Panc1 (cell line): Measurements from ENCODE around the gene AK4. TPM values are rescaled to one million over a fixed set of nuclear protein-coding genes. Genes with fewer than 3 reads are reported as not detected.

Experiments used
- ATAC-seq: fragments of 200-7000 bp; cut with Tn5 transposase; 2 replicates; pipeline ENCODE4 v1.9.1; 2020; ENCODE audit warnings: mild to moderate bottlenecking, moderate library complexity
- BruUV-seq: library from RNA; stranded (reverse); fragments of 400-500 nt; replicated peaks from 2 replicates; lab custom pipeline; 2021; lab: Mats Ljungman, UMichigan
- CTCF ChIA-PET: fragments of 300-600 bp; sonication (Branson Sonifier 250); formaldehyde crosslinking; loops from one replicate; lab custom pipeline; 2022; ENCODE audit warnings: antibody characterized with exemption; lab: Charles Lee
- POLR2A ChIA-PET: fragments of 300-600 bp; sonication (Branson Sonifier 250); formaldehyde crosslinking; loops from one replicate; lab custom pipeline; 2022; ENCODE audit warnings: antibody characterized with exemption; lab: Charles Lee
- DNase-seq: peaks from one replicate; pipeline ENCODE4 v3.0.0-alpha.2; 2010; ENCODE audit warnings: low read depth, low spot score
- H3K27ac ChIP-seq: 2 replicates; pipeline ENCODE4 v1.5.1; 2011; ENCODE audit warnings: mild to moderate bottlenecking, low read length, inconsistent platforms
- H3K27me3 ChIP-seq: fragments of 200-500 bp; sonication (Bioruptor generic); 2 replicates; pipeline ENCODE4 v1.6.0; 2014; ENCODE audit warnings: low read length, inconsistent platforms; ENCODE audit not compliant: control insufficient read depth, insufficient read depth
- H3K36me3 ChIP-seq: fragments of 200-500 bp; sonication (Bioruptor generic); 2 replicates; pipeline ENCODE4 v1.5.1; 2014; ENCODE audit warnings: inconsistent platforms, mild to moderate bottlenecking, low read length, moderate library complexity; ENCODE audit not compliant: control insufficient read depth, insufficient read depth
- H3K4me1 ChIP-seq: 2 replicates; pipeline ENCODE4 v1.5.1; 2011; ENCODE audit warnings: inconsistent platforms, mild to moderate bottlenecking, low read length, moderate library complexity; ENCODE audit not compliant: control insufficient read depth, insufficient read depth
- H3K4me3 ChIP-seq, 2 experiments: 2 replicates each; pipeline ENCODE4 v1.5.1; 2011 to 2012; ENCODE audit warnings: low read depth in 2 of 2, low read length in 2 of 2, mild to moderate bottlenecking in 2 of 2, inconsistent platforms in 1 of 2, moderate library complexity in 1 of 2
- H3K9me3 ChIP-seq: fragments of 200-500 bp; sonication (Bioruptor generic); 2 replicates; pipeline ENCODE4 v1.5.1; 2014; ENCODE audit warnings: low read depth, mild to moderate bottlenecking, inconsistent platforms, low read length, moderate library complexity; ENCODE audit not compliant: control insufficient read depth, insufficient read depth
- POLR2AphosphoS5 ChIP-seq: IDR thresholded peaks from 2 replicates; pipeline ENCODE4 v1.6.1; 2012; ENCODE audit warnings: mild to moderate bottlenecking, low read depth, low read length, moderate library complexity
- SIN3A ChIP-seq: IDR thresholded peaks from 2 replicates; pipeline ENCODE4 v1.6.1; 2012; ENCODE audit warnings: low read depth, mild to moderate bottlenecking, low read length, moderate library complexity, borderline replicate concordance; ENCODE audit not compliant: insufficient read depth
- TCF7L2 ChIP-seq: IDR thresholded peaks from 2 replicates; pipeline ENCODE4 v1.6.1; 2011; ENCODE audit warnings: mild to moderate bottlenecking, low read depth, low read length, inconsistent platforms
- in situ Hi-C: cut with HindIII; loops from 2 replicates; pipeline ENCODE4 v1.10.0; 2016; ENCODE audit warnings: low sequenced_read_pairs, low pct_unique_long_range_greater_than_20kb
- intact Hi-C: fragments of 100-400 bp; cut with micrococcal nuclease; formaldehyde crosslinking; loops from one replicate; pipeline ENCODE4 v1.10.0; 2022; ENCODE audit not compliant: unreplicated experiment
- total RNA-seq: library from RNA; stranded (reverse); gene quantifications from one replicate; pipeline ENCODE4 v1.2.1, GENCODE V29; 2021; ENCODE audit not compliant: unreplicated experiment
- TF ChIP-seq, protein P1 (sequence below), 2 experiments: IDR thresholded peaks; 2 replicates each; pipeline ENCODE4 v1.6.1; 2011 to 2012; ENCODE audit warnings: low read depth in 2 of 2, control low read depth in 1 of 2, low read length in 1 of 2, mild to moderate bottlenecking in 1 of 2, moderate library complexity in 1 of 2; ENCODE audit not compliant: insufficient read depth in 1 of 2
- TF ChIP-seq, protein P2 (sequence below): fragments of 450-650 bp; IDR thresholded peaks from 2 replicates; pipeline ENCODE4 v1.5.1; 2017; ENCODE audit warnings: mild to moderate bottlenecking

AK4 gene
- total RNA-seq, 1 experiment from 2014 or later, result 26.8 TPM

DNA sequence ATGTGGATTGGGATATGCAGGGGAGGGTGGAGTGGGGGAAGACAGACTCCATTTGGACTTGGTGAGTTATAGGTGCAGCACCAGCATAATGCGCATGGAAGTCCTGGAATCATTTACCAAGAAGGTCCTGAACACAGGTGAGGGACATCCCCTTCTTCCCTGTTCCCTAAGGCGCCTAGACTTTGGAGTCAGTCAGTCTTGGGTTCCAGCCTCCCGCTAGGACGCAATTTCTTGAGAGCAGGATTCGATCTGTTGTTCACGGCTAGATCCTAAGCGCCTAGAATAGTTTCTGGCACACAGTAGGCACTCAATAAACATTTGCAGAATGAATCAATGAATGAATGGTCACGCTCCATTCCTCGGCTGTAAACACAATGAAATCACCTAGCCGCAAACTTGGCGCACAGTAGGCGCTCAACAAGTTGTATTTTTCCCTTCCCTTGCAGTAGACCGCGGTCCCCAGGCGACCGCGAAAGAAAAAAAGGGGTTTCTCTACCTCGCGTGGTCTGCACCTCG, 1.0 kb upstream of the AK4 start:
- intact Hi-C loops, result no loop called here
- TF ChIP-seq, protein P1, sequence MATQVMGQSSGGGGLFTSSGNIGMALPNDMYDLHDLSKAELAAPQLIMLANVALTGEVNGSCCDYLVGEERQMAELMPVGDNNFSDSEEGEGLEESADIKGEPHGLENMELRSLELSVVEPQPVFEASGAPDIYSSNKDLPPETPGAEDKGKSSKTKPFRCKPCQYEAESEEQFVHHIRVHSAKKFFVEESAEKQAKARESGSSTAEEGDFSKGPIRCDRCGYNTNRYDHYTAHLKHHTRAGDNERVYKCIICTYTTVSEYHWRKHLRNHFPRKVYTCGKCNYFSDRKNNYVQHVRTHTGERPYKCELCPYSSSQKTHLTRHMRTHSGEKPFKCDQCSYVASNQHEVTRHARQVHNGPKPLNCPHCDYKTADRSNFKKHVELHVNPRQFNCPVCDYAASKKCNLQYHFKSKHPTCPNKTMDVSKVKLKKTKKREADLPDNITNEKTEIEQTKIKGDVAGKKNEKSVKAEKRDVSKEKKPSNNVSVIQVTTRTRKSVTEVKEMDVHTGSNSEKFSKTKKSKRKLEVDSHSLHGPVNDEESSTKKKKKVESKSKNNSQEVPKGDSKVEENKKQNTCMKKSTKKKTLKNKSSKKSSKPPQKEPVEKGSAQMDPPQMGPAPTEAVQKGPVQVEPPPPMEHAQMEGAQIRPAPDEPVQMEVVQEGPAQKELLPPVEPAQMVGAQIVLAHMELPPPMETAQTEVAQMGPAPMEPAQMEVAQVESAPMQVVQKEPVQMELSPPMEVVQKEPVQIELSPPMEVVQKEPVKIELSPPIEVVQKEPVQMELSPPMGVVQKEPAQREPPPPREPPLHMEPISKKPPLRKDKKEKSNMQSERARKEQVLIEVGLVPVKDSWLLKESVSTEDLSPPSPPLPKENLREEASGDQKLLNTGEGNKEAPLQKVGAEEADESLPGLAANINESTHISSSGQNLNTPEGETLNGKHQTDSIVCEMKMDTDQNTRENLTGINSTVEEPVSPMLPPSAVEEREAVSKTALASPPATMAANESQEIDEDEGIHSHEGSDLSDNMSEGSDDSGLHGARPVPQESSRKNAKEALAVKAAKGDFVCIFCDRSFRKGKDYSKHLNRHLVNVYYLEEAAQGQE (IDR thresholded peaks at IDR 0.05; ENCODE audit: insufficient read depth in 1 of 2, low read depth in 2 of 2, low read length in 1 of 2), result no peak
- TF ChIP-seq POLR2AphosphoS5, result no peak
- TF ChIP-seq, protein P2, sequence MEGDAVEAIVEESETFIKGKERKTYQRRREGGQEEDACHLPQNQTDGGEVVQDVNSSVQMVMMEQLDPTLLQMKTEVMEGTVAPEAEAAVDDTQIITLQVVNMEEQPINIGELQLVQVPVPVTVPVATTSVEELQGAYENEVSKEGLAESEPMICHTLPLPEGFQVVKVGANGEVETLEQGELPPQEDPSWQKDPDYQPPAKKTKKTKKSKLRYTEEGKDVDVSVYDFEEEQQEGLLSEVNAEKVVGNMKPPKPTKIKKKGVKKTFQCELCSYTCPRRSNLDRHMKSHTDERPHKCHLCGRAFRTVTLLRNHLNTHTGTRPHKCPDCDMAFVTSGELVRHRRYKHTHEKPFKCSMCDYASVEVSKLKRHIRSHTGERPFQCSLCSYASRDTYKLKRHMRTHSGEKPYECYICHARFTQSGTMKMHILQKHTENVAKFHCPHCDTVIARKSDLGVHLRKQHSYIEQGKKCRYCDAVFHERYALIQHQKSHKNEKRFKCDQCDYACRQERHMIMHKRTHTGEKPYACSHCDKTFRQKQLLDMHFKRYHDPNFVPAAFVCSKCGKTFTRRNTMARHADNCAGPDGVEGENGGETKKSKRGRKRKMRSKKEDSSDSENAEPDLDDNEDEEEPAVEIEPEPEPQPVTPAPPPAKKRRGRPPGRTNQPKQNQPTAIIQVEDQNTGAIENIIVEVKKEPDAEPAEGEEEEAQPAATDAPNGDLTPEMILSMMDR, result no peak
- BruUV-seq, result no TSS peak
- Histone ChIP-seq H3K4me3 (peak overlapping the region; percentile 55 to 56), H3K27me3 (peaks cover 15% of the 10 kb centered on the region), H3K4me1 (0 out of 2 replicates have a peak, but pooled peaks cover 3% of the 10 kb centered on the region), H3K27ac (no peak overlapping the region), H3K9me3 (no peaks in the 10 kb centered on the region), H3K36me3 (no peaks in the 10 kb centered on the region)
- DNase-seq (no peak), ATAC-seq (peak; percentile 7; the same call in 1 of the 2 replicates)
- POLR2A ChIA-PET, result no interaction called here
- CTCF ChIA-PET, result no interaction called here
- in situ Hi-C loops, result no loop called here

DNA sequence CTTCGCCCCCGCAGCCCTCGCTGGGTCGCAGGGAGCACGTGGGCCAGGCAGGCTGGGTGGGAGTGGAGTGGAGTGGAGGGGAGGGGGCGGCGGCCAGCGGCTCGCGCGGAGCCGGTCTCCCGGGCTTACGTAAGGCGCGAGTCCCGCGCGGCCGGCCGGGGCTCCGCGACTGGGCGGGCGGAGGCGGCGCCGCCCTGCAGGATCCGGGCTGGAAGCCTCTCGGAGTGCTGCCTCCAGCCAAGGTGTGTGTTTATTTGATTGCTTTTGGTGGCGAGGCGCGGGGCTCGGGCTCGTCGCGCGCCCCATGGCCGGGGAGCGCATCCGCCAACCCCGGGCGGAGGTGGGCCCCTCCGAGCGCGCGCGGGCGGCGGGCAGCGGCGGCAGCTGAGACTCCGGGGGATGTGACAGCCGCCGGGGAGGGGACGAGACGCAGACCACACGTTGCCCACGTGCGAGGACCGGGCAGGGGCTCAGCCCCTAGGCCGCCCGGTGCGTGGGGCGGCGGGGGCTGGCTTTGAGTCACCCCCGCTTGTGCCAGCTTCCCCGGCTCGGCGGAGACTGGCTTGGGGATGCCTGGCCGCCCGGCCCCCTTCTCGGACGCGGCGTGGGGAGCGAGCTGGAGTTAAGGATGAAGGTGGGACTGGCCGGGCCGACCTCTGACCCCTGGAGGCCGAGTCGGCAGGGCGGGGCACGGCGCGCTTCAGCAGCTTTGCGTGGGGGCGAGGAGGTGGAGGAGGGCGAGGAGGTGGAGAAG, 402 bp upstream of the AK4 start:
- POLR2A ChIA-PET, result no interaction called here
- H3K4me3 ChIP-seq, result peak overlapping the region; percentile 55 to 56
- TF ChIP-seq SIN3A (no peak), TCF7L2 (no peak), POLR2AphosphoS5 (no peak)
- TF ChIP-seq, protein P1 (IDR thresholded peaks at IDR 0.05; ENCODE audit: insufficient read depth in 1 of 2, low read depth in 2 of 2, low read length in 1 of 2), result no peak
- TF ChIP-seq, protein P2, result no peak
- 0 out of 2 replicates have a peak, but pooled peaks cover 3% of the 10 kb centered on the region for H3K4me1 ChIP-seq
- BruUV-seq, result no TSS peak
- H3K36me3 ChIP-seq, result no peaks in the 10 kb centered on the region
- in situ Hi-C loops, result no loop called here
- ATAC-seq (peak; percentile 73), DNase-seq (no peak)
- intact Hi-C loops, result no loop called here
- no peaks in the 10 kb centered on the region for H3K9me3 ChIP-seq
- peaks cover 15% of the 10 kb centered on the region for H3K27me3 ChIP-seq
- CTCF ChIA-PET, result no interaction called here
- no peak overlapping the region for H3K27ac ChIP-seq
